Upper lobe of left lung (tissue), 6 donors: Measurements from ENCODE around the gene SDK2. TPM values are rescaled to one million over a fixed set of nuclear protein-coding genes. Genes with fewer than 3 reads are reported as not detected.
"Not testable (repeated sequence)": the region's sequence is repeated elsewhere in the genome, so short reads cannot be mapped to it uniquely, and the experiment has no call there.

Source experiments
- ATAC-seq, 2 donors: fragments of 200-7000 bp; cut with Tn5 transposase; one replicate each; pipeline ENCODE4 v1.9.1; 2022; ENCODE audit warnings: mild to moderate bottlenecking in 2 of 2, moderate library complexity in 2 of 2; ENCODE audit not compliant: low FRiP score in 2 of 2
- DNase-seq, 2 donors: peaks; one replicate each; pipeline ENCODE4 v3.0.0-alpha.2; 2019 to 2020
- H3K27ac ChIP-seq, 4 donors: fragments of 200-600 bp; sonication (generic); one replicate each; pipeline ENCODE4 v1.5.1; 2016 to 2019
- H3K27me3 ChIP-seq, 4 donors: fragments of 200-600 bp; sonication (generic); one replicate each; pipeline ENCODE4 v1.5.1; 2017 to 2019
- H3K36me3 ChIP-seq, 4 donors: fragments of 200-600 bp; sonication (generic); one replicate each; pipeline ENCODE4 v1.5.1; 2016 to 2019
- H3K4me1 ChIP-seq, 4 donors: fragments of 200-600 bp; sonication (generic); one replicate each; pipeline ENCODE4 v1.5.1; 2018 to 2019
- H3K4me3 ChIP-seq, 4 donors: fragments of 200-600 bp; sonication (generic); one replicate each; pipeline ENCODE4 v1.5.1; 2017 to 2019; ENCODE audit warnings: mild to moderate bottlenecking in 2 of 4, moderate library complexity in 1 of 4
- H3K9me3 ChIP-seq, 4 donors: fragments of 200-600 bp; sonication (generic); one replicate each; pipeline ENCODE4 v1.5.1; 2018 to 2019
- EP300 ChIP-seq, 4 donors: sonication (generic); formaldehyde crosslinking; IDR thresholded peaks; one replicate each; pipeline ENCODE4 v1.5.1; 2017; ENCODE audit warnings: antibody characterized with exemption in 4 of 4, control low read depth in 2 of 4
- POLR2A ChIP-seq, 4 donors: fragments of 450-650 bp; IDR thresholded peaks; one replicate each; pipeline ENCODE4 v1.5.1; 2016 to 2017; ENCODE audit warnings: antibody characterized with exemption in 4 of 4, mild to moderate bottlenecking in 2 of 4
- POLR2AphosphoS5 ChIP-seq, 2 donors: sonication (generic); formaldehyde crosslinking; IDR thresholded peaks; one replicate each; pipeline ENCODE4 v1.5.1; 2017; ENCODE audit warnings: antibody characterized with exemption in 2 of 2
- WGBS, 2 donors: methylation state at CpG; one replicate each; pipeline ENCODE4 v1.1.5; 2017 to 2018; 5-methylcytosine and 5-hydroxymethylcytosine counted together
- total RNA-seq, 6 donors: library from RNA; depleted of rRNA in 4 of 6; stranded (reverse); fragments of >200 nt in 4 of 6; gene quantifications; one replicate each; pipeline versions ENCODE4 v1.1.0 to v1.2.1, GENCODE V29; 2016 to 2021
- TF ChIP-seq, protein P1 (sequence below), 6 experiments: fragments of 450-650 bp in 4 of 6; fragments of 200-600 bp in 2 of 6; sonication (generic) in 2 of 6; IDR thresholded peaks; one replicate each; pipeline ENCODE4 v1.5.1; 2016 to 2019; ENCODE audit warnings: antibody characterized with exemption in 6 of 6
- donor health status: DM: no; HTN: no; CAD: no; lungs with moderate emphysema.
- donor health status: DM: no; HTN: yes; CAD: no; lungs with severe emphysema.

SDK2 gene
- total RNA-seq, 6 donors from 2014 or later = 1.2 to 7.3 (median 2.9) TPM

DNA sequence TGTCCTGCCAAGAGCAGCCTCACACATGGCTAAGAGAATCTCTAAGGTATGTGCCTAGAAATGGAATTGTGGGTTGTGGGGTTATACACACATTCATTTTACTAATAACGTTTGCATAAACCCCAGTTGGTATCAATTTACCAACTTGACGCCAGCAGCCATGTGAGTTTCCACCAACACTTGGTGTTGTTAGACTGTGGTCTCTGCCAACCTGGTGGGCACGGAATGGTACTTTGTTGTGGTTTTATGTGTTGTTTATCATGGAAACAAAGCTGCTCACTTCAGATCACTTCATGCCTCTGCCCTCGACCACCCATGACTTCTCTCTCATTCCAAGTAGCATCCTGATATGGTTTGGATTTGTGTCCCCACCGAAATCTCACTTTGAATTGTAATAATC lies 180.4 kb downstream of the SDK2 start:
- WGBS, 2 donors = 79 to 81% methylated on average over 5 of the region's 5 CpGs
- DNase-seq (no peak), ATAC-seq (no peak)
- TF ChIP-seq POLR2AphosphoS5 (IDR thresholded peaks at IDR 0.05) = no peak
- no peak for TF ChIP-seq POLR2A (IDR thresholded peaks at IDR 0.05)
- TF ChIP-seq EP300 (IDR thresholded peaks at IDR 0.05) = no peak
- TF ChIP-seq, protein P1, sequence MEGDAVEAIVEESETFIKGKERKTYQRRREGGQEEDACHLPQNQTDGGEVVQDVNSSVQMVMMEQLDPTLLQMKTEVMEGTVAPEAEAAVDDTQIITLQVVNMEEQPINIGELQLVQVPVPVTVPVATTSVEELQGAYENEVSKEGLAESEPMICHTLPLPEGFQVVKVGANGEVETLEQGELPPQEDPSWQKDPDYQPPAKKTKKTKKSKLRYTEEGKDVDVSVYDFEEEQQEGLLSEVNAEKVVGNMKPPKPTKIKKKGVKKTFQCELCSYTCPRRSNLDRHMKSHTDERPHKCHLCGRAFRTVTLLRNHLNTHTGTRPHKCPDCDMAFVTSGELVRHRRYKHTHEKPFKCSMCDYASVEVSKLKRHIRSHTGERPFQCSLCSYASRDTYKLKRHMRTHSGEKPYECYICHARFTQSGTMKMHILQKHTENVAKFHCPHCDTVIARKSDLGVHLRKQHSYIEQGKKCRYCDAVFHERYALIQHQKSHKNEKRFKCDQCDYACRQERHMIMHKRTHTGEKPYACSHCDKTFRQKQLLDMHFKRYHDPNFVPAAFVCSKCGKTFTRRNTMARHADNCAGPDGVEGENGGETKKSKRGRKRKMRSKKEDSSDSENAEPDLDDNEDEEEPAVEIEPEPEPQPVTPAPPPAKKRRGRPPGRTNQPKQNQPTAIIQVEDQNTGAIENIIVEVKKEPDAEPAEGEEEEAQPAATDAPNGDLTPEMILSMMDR (IDR thresholded peaks at IDR 0.05) = no peak
- no peaks in the 10 kb centered on the region for H3K4me1 ChIP-seq
- no peak overlapping the region for H3K27ac ChIP-seq
- peaks cover 0 to 5% (median 0%) of the 10 kb centered on the region in 4 donors for H3K9me3 ChIP-seq
- H3K36me3 ChIP-seq = no peaks in the 10 kb centered on the region
- H3K27me3 ChIP-seq = no peaks in the 10 kb centered on the region
- no peak overlapping the region for H3K4me3 ChIP-seq

DNA sequence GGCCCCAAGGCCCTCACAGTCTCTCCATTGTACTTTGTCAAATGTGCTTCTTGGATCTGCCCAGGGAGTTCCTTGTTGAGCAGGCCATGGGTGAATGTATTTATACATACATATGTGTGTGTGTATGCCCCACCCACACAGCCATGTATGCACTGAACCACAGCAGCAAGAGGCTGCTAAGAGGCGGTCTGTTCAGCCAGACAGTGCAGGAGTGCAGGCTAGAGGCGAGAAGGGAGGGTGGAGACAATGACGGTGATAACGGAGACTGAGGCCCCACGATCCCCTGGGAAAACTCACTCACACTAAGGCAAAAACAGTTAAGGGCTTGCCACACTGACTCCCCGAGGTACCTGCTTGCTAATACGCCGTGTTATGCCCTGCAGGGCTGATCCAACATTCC lies 181.4 kb downstream of the SDK2 start:
- no peaks in the 10 kb centered on the region for H3K4me1 ChIP-seq
- ATAC-seq (no peak), DNase-seq (no peak)
- 67 to 81% methylated on average over 8 of the region's 8 CpGs for WGBS, 2 donors
- H3K9me3 ChIP-seq = peaks cover 0 to 5% (median 0%) of the 10 kb centered on the region in 4 donors
- no peak overlapping the region for H3K4me3 ChIP-seq
- no peaks in the 10 kb centered on the region for H3K36me3 ChIP-seq
- H3K27ac ChIP-seq = no peak overlapping the region
- no peaks in the 10 kb centered on the region for H3K27me3 ChIP-seq
- TF ChIP-seq EP300 (IDR thresholded peaks at IDR 0.05) (no peak), POLR2A (IDR thresholded peaks at IDR 0.05) (no peak), POLR2AphosphoS5 (IDR thresholded peaks at IDR 0.05) (no peak)
- TF ChIP-seq, protein P1 (IDR thresholded peaks at IDR 0.05) = no peak

DNA sequence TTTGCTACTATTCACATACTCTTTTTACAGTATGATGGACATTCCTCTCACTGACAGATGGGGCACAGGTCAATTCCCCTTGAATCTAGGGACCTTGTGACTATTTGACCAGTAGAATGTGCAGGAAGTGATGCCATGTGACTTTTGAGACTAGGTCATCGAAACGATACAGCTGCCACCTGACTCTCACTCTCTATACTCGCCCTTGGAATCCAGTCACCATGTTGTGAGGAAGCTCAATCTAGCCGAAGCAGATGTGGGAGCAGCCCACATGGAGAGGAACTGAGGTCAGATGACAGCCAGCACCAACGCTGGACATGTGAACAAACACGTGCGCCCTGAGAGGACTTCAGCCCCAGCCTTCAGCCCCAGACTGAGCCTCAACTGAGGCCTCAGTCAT lies 184.3 kb downstream of the SDK2 start:
- ATAC-seq (no peak), DNase-seq (no peak)
- Histone ChIP-seq H3K27ac (no peak overlapping the region), H3K36me3 (no peaks in the 10 kb centered on the region), H3K4me3 (no peak overlapping the region), H3K4me1 (no peaks in the 10 kb centered on the region), H3K27me3 (no peaks in the 10 kb centered on the region), H3K9me3 (peaks cover 0 to 5% (median 0%) of the 10 kb centered on the region in 4 donors)
- TF ChIP-seq POLR2AphosphoS5 (IDR thresholded peaks at IDR 0.05) = no peak
- WGBS, 2 donors = 74 to 76% methylated on average over 7 of the region's 7 CpGs

DNA sequence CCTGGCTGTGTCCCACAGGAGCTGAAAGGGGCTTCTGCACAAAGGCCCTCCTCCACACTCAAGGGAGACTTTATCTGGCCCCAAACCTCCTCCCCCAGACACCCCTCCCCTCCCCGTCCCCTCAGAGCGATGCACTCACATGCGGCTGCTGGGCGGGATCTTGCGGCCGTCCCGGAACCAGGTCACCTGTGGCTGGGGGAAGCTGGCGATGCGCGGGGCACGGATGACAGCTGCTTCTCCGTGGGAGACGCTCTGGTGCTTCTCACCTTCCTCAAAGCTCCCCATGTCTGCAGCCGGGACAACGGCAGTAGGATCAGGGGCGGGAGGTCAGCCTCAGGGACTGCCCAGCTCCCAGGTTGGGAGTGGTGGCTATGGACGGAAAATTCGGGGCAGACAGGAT lies 188.5 kb downstream of the SDK2 start:
- TF ChIP-seq EP300 (IDR thresholded peaks at IDR 0.05) = no peak
- TF ChIP-seq POLR2A (IDR thresholded peaks at IDR 0.05) = no peak
- TF ChIP-seq, protein P1 (IDR thresholded peaks at IDR 0.05) = no peak
- TF ChIP-seq POLR2AphosphoS5 (IDR thresholded peaks at IDR 0.05) = no peak
- 69 to 75% methylated on average over 18 of the region's 18 CpGs for WGBS, 2 donors
- Histone ChIP-seq H3K27me3 (no peaks in the 10 kb centered on the region), H3K4me1 (no peaks in the 10 kb centered on the region), H3K4me3 (no peak overlapping the region), H3K9me3 (peaks cover 0 to 16% (median 0%) of the 10 kb centered on the region in 4 donors), H3K36me3 (no peaks in the 10 kb centered on the region), H3K27ac (no peak overlapping the region)
- DNase-seq (peak in 1 of 2 donors; percentile 78), ATAC-seq (no peak)

DNA sequence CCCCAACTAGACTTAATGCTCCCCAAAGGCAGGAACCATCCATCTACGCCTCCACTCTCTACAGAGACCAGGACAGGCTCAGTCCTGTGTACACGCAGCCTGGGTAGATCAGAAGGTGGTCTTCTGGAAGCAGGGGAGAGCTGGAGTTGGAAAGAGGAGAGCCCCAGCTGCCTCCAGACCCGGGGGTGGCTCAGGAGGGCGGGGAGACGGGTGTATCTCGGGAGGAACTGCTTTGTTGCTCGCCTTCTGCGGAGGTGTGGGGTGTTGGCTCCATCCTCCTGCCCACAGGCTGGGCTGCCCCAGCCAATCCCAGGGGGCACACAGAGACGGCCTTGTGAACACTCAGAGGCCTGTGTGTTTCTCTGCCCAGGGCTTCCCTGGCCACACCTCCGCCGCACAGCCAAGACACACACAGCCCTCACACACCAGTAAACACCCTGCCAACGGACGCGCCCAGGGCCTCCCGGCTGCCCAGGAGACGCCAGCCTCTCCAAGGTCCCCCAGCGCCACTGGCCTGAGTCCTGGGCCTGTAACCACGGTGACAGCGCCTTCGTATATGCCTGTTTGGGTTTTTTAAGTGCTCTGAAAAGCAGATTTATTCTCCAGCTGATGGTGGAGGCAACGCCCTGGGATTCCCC lies 189.1 kb downstream of the SDK2 start:
- ATAC-seq (no peak), DNase-seq (peak in 1 of 2 donors; percentile 57)
- 63 to 73% methylated on average over 19 to 21 of the region's 21 CpGs for WGBS, 2 donors

DNA sequence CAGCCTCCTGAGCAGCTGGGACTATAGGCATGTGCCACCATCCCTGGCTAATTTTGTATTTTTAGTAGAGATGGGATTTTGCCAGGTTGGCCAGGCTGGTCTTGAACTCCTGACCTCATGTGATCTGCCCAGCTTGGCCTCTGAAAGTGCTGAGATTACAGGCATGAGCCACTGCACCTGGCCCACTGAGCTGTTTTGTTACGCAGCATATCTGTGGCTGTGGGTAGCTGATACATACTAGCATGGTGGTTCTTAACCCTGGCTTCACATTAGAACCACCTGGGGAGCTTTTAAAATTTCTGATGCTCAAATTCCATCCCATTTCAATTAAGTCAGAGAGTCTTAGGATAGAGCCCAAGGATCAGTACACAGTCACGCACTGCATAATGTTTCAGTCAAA lies 190.8 kb downstream of the SDK2 start:
- not testable (repeated sequence) for ATAC-seq, H3K27ac ChIP-seq, DNase-seq, H3K4me1 ChIP-seq, H3K27me3 ChIP-seq, H3K36me3 ChIP-seq, H3K4me3 ChIP-seq
- peaks cover 0 to 10% (median 0%) of the 10 kb centered on the region in 4 donors for H3K9me3 ChIP-seq
- 94 to 98% methylated on average over 2 of the region's 2 CpGs for WGBS, 2 donors

More for the DNA sequence above, 189.1 kb downstream of the SDK2 start:
- Histone ChIP-seq H3K36me3 (no peaks in the 10 kb centered on the region), H3K4me1 (no peaks in the 10 kb centered on the region), H3K9me3 (peaks cover 0 to 15% (median 0%) of the 10 kb centered on the region in 4 donors), H3K27me3 (no peaks in the 10 kb centered on the region), H3K27ac (no peak overlapping the region), H3K4me3 (no peak overlapping the region)
- no peak for TF ChIP-seq EP300 (IDR thresholded peaks at IDR 0.05)
- TF ChIP-seq, protein P1 (IDR thresholded peaks at IDR 0.05) = no peak
- TF ChIP-seq POLR2AphosphoS5 (IDR thresholded peaks at IDR 0.05) = no peak
- no peak for TF ChIP-seq POLR2A (IDR thresholded peaks at IDR 0.05)
